Lung (tissue), 12 donors: ENCODE measurements around the gene GRK1. TPM values are rescaled to one million over a fixed set of nuclear protein-coding genes. Genes with fewer than 3 reads are reported as not detected.

Experiments used
- ATAC-seq: fragments of 200-7000 bp; cut with Tn5 transposase; one replicate; pipeline ENCODE4 v1.9.1; 2020; ENCODE audit warnings: moderate number of reproducible peaks; ENCODE audit not compliant: insufficient read depth, low FRiP score
- DNase-seq, 3 donors: peaks; one replicate each; pipeline ENCODE4 v3.0.0-alpha.2; 2013 to 2017
- H3K27ac ChIP-seq, 2 donors: one replicate each; pipeline ENCODE4 v1.5.1; 2013; ENCODE audit warnings: mild to moderate bottlenecking in 2 of 2, moderate library complexity in 2 of 2, control low read depth in 1 of 2, inconsistent platforms in 1 of 2, low read depth in 1 of 2, low read length in 1 of 2
- H3K27me3 ChIP-seq, 3 donors: one replicate each; pipeline ENCODE4 v1.5.1; 2013; ENCODE audit warnings: low read length in 2 of 3; ENCODE audit not compliant: control insufficient read depth in 3 of 3, insufficient read depth in 3 of 3
- H3K36me3 ChIP-seq, 4 donors: one replicate each; pipeline ENCODE4 v1.5.1; 2013; ENCODE audit warnings: low read length in 4 of 4, mild to moderate bottlenecking in 1 of 4, moderate library complexity in 1 of 4; ENCODE audit not compliant: control insufficient read depth in 4 of 4, insufficient read depth in 4 of 4
- H3K4me1 ChIP-seq, 5 donors: one replicate each; pipeline ENCODE4 v1.5.1; 2013; ENCODE audit warnings: low read length in 5 of 5, mild to moderate bottlenecking in 2 of 5, moderate library complexity in 1 of 5; ENCODE audit not compliant: control insufficient read depth in 5 of 5, insufficient read depth in 5 of 5
- H3K4me3 ChIP-seq: one replicate; pipeline ENCODE4 v1.5.1; 2013; ENCODE audit warnings: mild to moderate bottlenecking, control low read depth, moderate library complexity
- H3K9ac ChIP-seq, 2 donors: one replicate each; pipeline ENCODE4 v1.5.1; 2013; ENCODE audit warnings: low read length in 2 of 2, control low read depth in 1 of 2; ENCODE audit not compliant: insufficient read depth in 1 of 2
- H3K9me3 ChIP-seq, 4 donors: one replicate each; pipeline ENCODE4 v1.5.1; 2013; ENCODE audit warnings: low read length in 3 of 4, mild to moderate bottlenecking in 1 of 4, moderate library complexity in 1 of 4; ENCODE audit not compliant: control insufficient read depth in 4 of 4, insufficient read depth in 3 of 4
- WGBS, 2 donors: extraction: QIAGEN DNeasy Blood & Tissue Kit; methylation state at CpG; one replicate each; pipeline ENCODE4 v1.1.7; 2013; 5-methylcytosine and 5-hydroxymethylcytosine counted together
- polyA plus RNA-seq, 2 donors: library from polyadenylated mRNA; stranded (reverse); fragments of 200-250 nt; gene quantifications; one replicate each; pipeline ENCODE4 v1.2.1, GENCODE V29; 2013
- total RNA-seq, 2 donors: library from RNA; depleted of rRNA in 1 of 2; stranded (reverse); fragments of >200 nt in 1 of 2; gene quantifications; one replicate each; pipeline ENCODE4 v1.2.1, GENCODE V29; 2014 to 2021
- TF ChIP-seq, protein P1 (sequence below): IDR thresholded peaks from 2 replicates; pipeline ENCODE4 v1.5.1; 2012; ENCODE audit warnings: mild to moderate bottlenecking; ENCODE audit errors: control extremely low read depth, extremely low read depth
- donor health status: control.
- donor health status: control.
- donor health status: Bipolar disorder and iron deficiency.
- donor health status: healthy.
- donor health status: DM: yes; HTN: yes; CAD: no.

The GRK1 gene
- total and polyA plus RNA-seq, 4 donors = 0.03 to 3.1 TPM; not detected in 2

DNA sequence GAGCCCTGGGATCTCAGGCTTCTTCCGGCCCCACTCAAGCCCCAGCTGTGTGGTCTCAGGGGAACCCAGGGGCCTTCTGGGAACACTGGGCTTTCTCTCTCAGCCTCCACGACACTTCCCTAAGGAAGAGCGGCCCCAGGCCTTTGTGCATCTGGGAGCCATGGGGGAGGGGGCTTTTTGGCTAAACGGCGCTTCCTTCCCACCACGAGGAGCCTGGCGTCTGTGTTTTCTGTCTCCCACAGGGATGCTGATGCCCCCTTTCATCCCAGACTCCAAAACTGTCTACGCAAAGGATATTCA lies 67.8 kb downstream of the GRK1 start:
- H3K4me3 ChIP-seq = no peak overlapping the region
- peak in 1 of 3 donors; percentile 11 for DNase-seq
- no peak overlapping the region for H3K27ac ChIP-seq
- peaks cover 0 to 2% (median 0%) of the 10 kb centered on the region in 4 donors for H3K9me3 ChIP-seq
- H3K9ac ChIP-seq = no peak overlapping the region
- no peaks in the 10 kb centered on the region for H3K36me3 ChIP-seq
- 75 to 79% methylated on average over 8 of the region's 8 CpGs for WGBS, 2 donors
- H3K4me1 ChIP-seq = no peaks in the 10 kb centered on the region
- H3K27me3 ChIP-seq = peaks cover 0 to 6% (median 0%) of the 10 kb centered on the region in 3 donors
- TF ChIP-seq, protein P1, sequence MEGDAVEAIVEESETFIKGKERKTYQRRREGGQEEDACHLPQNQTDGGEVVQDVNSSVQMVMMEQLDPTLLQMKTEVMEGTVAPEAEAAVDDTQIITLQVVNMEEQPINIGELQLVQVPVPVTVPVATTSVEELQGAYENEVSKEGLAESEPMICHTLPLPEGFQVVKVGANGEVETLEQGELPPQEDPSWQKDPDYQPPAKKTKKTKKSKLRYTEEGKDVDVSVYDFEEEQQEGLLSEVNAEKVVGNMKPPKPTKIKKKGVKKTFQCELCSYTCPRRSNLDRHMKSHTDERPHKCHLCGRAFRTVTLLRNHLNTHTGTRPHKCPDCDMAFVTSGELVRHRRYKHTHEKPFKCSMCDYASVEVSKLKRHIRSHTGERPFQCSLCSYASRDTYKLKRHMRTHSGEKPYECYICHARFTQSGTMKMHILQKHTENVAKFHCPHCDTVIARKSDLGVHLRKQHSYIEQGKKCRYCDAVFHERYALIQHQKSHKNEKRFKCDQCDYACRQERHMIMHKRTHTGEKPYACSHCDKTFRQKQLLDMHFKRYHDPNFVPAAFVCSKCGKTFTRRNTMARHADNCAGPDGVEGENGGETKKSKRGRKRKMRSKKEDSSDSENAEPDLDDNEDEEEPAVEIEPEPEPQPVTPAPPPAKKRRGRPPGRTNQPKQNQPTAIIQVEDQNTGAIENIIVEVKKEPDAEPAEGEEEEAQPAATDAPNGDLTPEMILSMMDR = no peak
- ATAC-seq = no peak

DNA sequence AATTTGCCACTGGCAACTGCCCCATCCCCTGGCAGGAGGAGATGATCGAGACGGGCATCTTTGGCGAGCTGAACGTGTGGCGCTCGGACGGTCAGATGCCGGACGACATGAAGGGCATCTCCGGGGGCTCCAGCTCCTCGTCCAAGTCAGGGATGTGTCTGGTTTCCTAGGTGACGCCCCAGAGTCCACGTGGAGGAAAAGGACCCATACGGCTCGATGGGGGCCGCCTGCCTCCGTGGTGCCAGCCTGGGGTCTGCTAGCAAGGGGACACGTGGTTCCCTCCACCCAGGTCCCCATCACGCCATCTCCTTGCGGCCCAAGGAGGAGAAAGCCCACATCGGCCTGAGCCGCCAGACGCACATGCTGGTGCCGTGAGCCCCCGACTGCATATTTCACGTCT lies 68.2 kb downstream of the GRK1 start:
- Histone ChIP-seq H3K4me1 (no peaks in the 10 kb centered on the region), H3K9ac (no peak overlapping the region), H3K9me3 (peaks cover 0 to 2% (median 0%) of the 10 kb centered on the region in 4 donors), H3K36me3 (no peaks in the 10 kb centered on the region), H3K27ac (no peak overlapping the region), H3K27me3 (peaks cover 0 to 6% (median 0%) of the 10 kb centered on the region in 3 donors), H3K4me3 (no peak overlapping the region)
- DNase-seq (no peak), ATAC-seq (no peak)
- whole genome bisulfite sequencing, 2 donors = 91 to 96% methylated on average over 26 of the region's 26 CpGs
- TF ChIP-seq, protein P1 = no peak

DNA sequence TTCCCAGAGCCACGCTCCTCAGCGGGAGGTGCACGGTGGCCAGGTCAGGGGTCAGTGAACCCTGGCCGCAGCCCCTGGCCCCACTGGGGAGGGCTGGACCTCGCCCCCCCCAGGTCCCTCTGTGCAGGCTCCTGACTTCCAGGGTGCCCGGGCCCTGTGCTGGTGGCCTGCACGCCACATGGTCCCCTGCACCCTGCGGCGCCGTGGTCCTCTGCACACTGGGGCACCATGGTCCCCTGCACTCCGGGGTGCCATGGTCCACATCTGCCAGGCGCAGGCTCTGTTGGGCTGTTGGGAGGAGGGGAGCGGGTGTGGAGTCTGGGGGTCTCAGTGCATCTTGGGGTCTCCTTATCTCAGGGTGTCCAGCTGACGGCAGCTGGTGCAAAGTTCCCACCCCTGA lies 68.7 kb downstream of the GRK1 start:
- Histone ChIP-seq H3K9me3 (peaks cover 0 to 2% (median 0%) of the 10 kb centered on the region in 4 donors), H3K27me3 (peaks cover 0 to 6% (median 0%) of the 10 kb centered on the region in 3 donors), H3K36me3 (no peaks in the 10 kb centered on the region), H3K27ac (no peak overlapping the region), H3K4me3 (no peak overlapping the region), H3K9ac (no peak overlapping the region), H3K4me1 (no peaks in the 10 kb centered on the region)
- WGBS, 2 donors = 92 to 93% methylated on average over 14 of the region's 14 CpGs
- no peak for ATAC-seq
- DNase-seq = no peak
- TF ChIP-seq, protein P1 = no peak

DNA sequence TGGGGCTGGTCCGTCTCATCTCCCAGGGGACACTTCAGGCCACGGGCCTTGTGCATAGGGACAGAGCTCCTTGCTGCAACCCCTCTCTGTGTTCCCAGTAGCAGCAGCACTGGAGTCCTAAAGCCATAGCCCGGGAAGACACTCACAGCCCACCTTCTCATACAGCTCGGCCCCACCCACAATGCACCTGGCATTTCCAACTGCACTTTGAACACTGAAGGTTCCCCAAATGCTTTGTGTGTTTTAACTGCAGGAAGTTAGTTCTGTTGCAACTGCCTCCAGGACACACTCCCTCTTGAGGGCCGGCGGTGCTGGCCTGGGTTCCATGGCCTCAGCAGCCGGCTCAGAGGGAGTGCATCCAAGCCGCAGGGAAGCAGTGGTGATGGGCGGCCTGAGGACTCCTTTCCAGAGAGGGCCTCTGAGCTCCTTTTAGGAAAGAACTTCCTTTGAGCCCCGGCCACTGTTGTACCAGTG lies 69.3 kb downstream of the GRK1 start:
- Histone ChIP-seq H3K4me3 (no peak overlapping the region), H3K27ac (no peak overlapping the region), H3K9me3 (peaks cover 0 to 2% (median 0%) of the 10 kb centered on the region in 4 donors), H3K36me3 (no peaks in the 10 kb centered on the region), H3K4me1 (no peaks in the 10 kb centered on the region), H3K9ac (no peak overlapping the region), H3K27me3 (peaks cover 0 to 6% (median 0%) of the 10 kb centered on the region in 3 donors)
- DNase-seq (no peak), ATAC-seq (no peak)
- TF ChIP-seq, protein P1 = no peak
- WGBS, 2 donors = 36 to 67% methylated on average over 10 of the region's 10 CpGs
